Left ventricle myocardium inferior (tissue), 1 donor: ENCODE data around the gene SPTSSB. TPM values are rescaled to one million over a fixed set of nuclear protein-coding genes. Genes with fewer than 3 reads are reported as not detected.

Source experiments
- DNase-seq: peaks from one replicate; pipeline ENCODE4 v3.0.0-alpha.2; 2020
- H3K27ac ChIP-seq: fragments of 200-600 bp; replicated peaks from 2 replicates; pipeline ENCODE4 v1.8.0; 2021
- H3K27me3 ChIP-seq: fragments of 200-600 bp; 2 replicates; pipeline ENCODE4 v1.8.0; 2021; ENCODE audit warnings: low read depth
- H3K36me3 ChIP-seq: fragments of 200-600 bp; 2 replicates; pipeline ENCODE4 v1.8.0; 2021
- H3K4me1 ChIP-seq: fragments of 200-600 bp; 2 replicates; pipeline ENCODE4 v1.8.0; 2021
- H3K4me3 ChIP-seq: fragments of 200-600 bp; 2 replicates; pipeline ENCODE4 v1.8.0; 2021; ENCODE audit warnings: mild to moderate bottlenecking, moderate library complexity
- H3K9me3 ChIP-seq: fragments of 200-600 bp; replicated peaks from 2 replicates; pipeline ENCODE4 v1.8.0; 2021
- CTCF ChIP-seq: fragments of 200-600 bp; IDR thresholded peaks from 2 replicates; pipeline ENCODE4 v1.8.0; 2021; ENCODE audit warnings: antibody characterized with exemption, mild to moderate bottlenecking, borderline replicate concordance
- intact Hi-C: fragments of 100-400 bp; cut with micrococcal nuclease; formaldehyde crosslinking; loops from one replicate; pipeline ENCODE4 v1.11.0; 2022
- total RNA-seq: library from RNA; stranded (reverse); fragmentation: NEBNext Ultra II Directional; extraction: Animal tissue kit (Norgen Biotek cat#: 25700); gene quantifications from one replicate; pipeline ENCODE4 v1.2.1, GENCODE V29; 2021
- donor health status: DM: no; HTN: yes; CAD: no; lungs with severe emphysema.

The SPTSSB gene
- total RNA-seq, 1 donor from 2014 or later, result 0.25 TPM

- Histone ChIP-seq H3K27me3 (peaks cover 5% of the 10 kb centered on the region), H3K4me1 (no peaks in the 10 kb centered on the region), H3K36me3 (no peaks in the 10 kb centered on the region), H3K9me3 (peaks cover 8% of the 10 kb centered on the region), H3K27ac (no peak overlapping the region), H3K4me3 (no peak overlapping the region)
- intact Hi-C loops, result no loop called here
- no peak for TF ChIP-seq CTCF
- no peak for DNase-seq
Measured at GRCh38 chr3:161390200-161390599, 18.9 kb upstream of the SPTSSB start.

- intact Hi-C loops, result no loop called here
- Histone ChIP-seq H3K27ac (no peak overlapping the region), H3K36me3 (no peaks in the 10 kb centered on the region), H3K4me3 (no peak overlapping the region), H3K4me1 (no peaks in the 10 kb centered on the region), H3K9me3 (peaks cover 8% of the 10 kb centered on the region), H3K27me3 (peaks cover 5% of the 10 kb centered on the region)
- no peak for TF ChIP-seq CTCF
- no peak for DNase-seq
Measured at GRCh38 chr3:161389445-161390035, 18.2 kb upstream of the SPTSSB start.

- DNase-seq, result no peak
- TF ChIP-seq CTCF, result no peak
- no peaks in the 10 kb centered on the region for H3K36me3 ChIP-seq
- H3K9me3 ChIP-seq, result peaks cover 8% of the 10 kb centered on the region
- H3K4me3 ChIP-seq, result no peak overlapping the region
- intact Hi-C loops, result no loop called here
- peaks cover 5% of the 10 kb centered on the region for H3K27me3 ChIP-seq
- no peaks in the 10 kb centered on the region for H3K4me1 ChIP-seq
- no peak overlapping the region for H3K27ac ChIP-seq
Measured at GRCh38 chr3:161388855-161389254, 17.5 kb upstream of the SPTSSB start.

GRCh38 chr3:161386991-161387770 is 15.9 kb upstream of the SPTSSB start:
- peaks cover 5% of the 10 kb centered on the region for H3K27me3 ChIP-seq
- peaks cover 8% of the 10 kb centered on the region for H3K9me3 ChIP-seq
- H3K4me1 ChIP-seq, result no peaks in the 10 kb centered on the region
- H3K4me3 ChIP-seq, result no peak overlapping the region
- no peaks in the 10 kb centered on the region for H3K36me3 ChIP-seq
- no peak overlapping the region for H3K27ac ChIP-seq
- no peak for TF ChIP-seq CTCF
- no peak for DNase-seq
- intact Hi-C loops, result no loop called here

GRCh38 chr3:161372321-161373260 is 1.3 kb upstream of the SPTSSB start:
- Histone ChIP-seq H3K27me3 (peaks cover 61% of the 10 kb centered on the region), H3K4me3 (peak overlapping the region; percentile 70), H3K9me3 (no peaks in the 10 kb centered on the region), H3K4me1 (peaks cover 23% of the 10 kb centered on the region), H3K36me3 (no peaks in the 10 kb centered on the region), H3K27ac (no peak overlapping the region)
- no peak for TF ChIP-seq CTCF
- intact Hi-C loops, result no loop called here
- DNase-seq, result no peak
